HEK293 (cell line): Measurements from ENCODE around the gene WDR3.

ENCODE experiments used
- CTCF ChIA-PET: fragments of 350-600 bp; formaldehyde crosslinking; extraction: SDS; loops from one replicate; lab custom pipeline; 2021; ENCODE audit warnings: antibody characterized with exemption; lab: Yijun Ruan, JAX
- POLR2A ChIA-PET: fragments of 300-600 bp; formaldehyde crosslinking; extraction: SDS; loops from one replicate; lab custom pipeline; 2020; ENCODE audit warnings: antibody characterized with exemption, inconsistent platforms; lab: Yijun Ruan, JAX
- H3K27ac ChIP-seq: fragments of 200-500 bp; sonication (Bioruptor generic); 2 replicates; pipeline ENCODE4 v1.5.1; 2014; ENCODE audit warnings: low read depth, low read length, control low read depth, inconsistent platforms; ENCODE audit errors: extremely low read depth
- H3K36me3 ChIP-seq, 2 experiments: fragments of 200-500 bp in 1 of 2; sonication (Bioruptor generic) in 1 of 2; 1 replicate in 1 of 2; 2 replicates in 1 of 2; pipeline ENCODE4 v1.5.1; 2014 to 2017; ENCODE audit warnings: inconsistent platforms in 2 of 2, low read length in 2 of 2; ENCODE audit not compliant: control insufficient read depth in 2 of 2, insufficient read depth in 1 of 2
- H3K4me1 ChIP-seq: fragments of 200-500 bp; sonication (Bioruptor generic); 2 replicates; pipeline ENCODE4 v1.5.1; 2014; ENCODE audit warnings: mild to moderate bottlenecking, low read length, inconsistent platforms; ENCODE audit not compliant: control insufficient read depth, insufficient read depth
- H3K4me3 ChIP-seq: 2 replicates; pipeline ENCODE4 v1.5.1; 2011; ENCODE audit warnings: low read depth, mild to moderate bottlenecking, control low read depth, low read length, moderate library complexity
- H3K9me3 ChIP-seq: fragments of 200-500 bp; sonication (Bioruptor generic); 2 replicates; pipeline ENCODE4 v1.5.1; 2014; ENCODE audit warnings: low read depth, low read length, inconsistent platforms; ENCODE audit not compliant: control insufficient read depth, insufficient read depth
- HOXD13 ChIP-seq: sonication (generic); formaldehyde crosslinking; IDR thresholded peaks from 2 replicates; pipeline ENCODE4 v1.8.0; 2022; ENCODE audit warnings: missing genetic modification reagents, borderline replicate concordance
- KLF7 ChIP-seq: fragments of 450-650 bp; formaldehyde crosslinking; IDR thresholded peaks from 2 replicates; pipeline ENCODE4 v1.5.1; 2016; ENCODE audit warnings: missing biosample characterization, missing genetic modification characterization, borderline replicate concordance
- SCRT1 ChIP-seq: fragments of 450-650 bp; formaldehyde crosslinking; IDR thresholded peaks from 2 replicates; pipeline ENCODE4 v1.5.1; 2016; ENCODE audit warnings: missing biosample characterization, missing genetic modification characterization, borderline replicate concordance
- ZFHX2 ChIP-seq: fragments of 450-650 bp; formaldehyde crosslinking; conservative IDR thresholded peaks from 2 replicates; pipeline ENCODE4 v1.5.1; 2016; ENCODE audit warnings: missing biosample characterization, missing genetic modification characterization
- ZNF114 ChIP-seq: fragments of 450-650 bp; formaldehyde crosslinking; IDR thresholded peaks from 2 replicates; pipeline ENCODE4 v1.5.0; 2017; ENCODE audit warnings: missing biosample characterization, missing genetic modification characterization
- ZNF157 ChIP-seq: fragments of 450-650 bp; formaldehyde crosslinking; IDR thresholded peaks from 2 replicates; pipeline ENCODE4 v1.5.1; 2016; ENCODE audit warnings: missing biosample characterization, missing genetic modification characterization
- ZNF211 ChIP-seq: fragments of 450-650 bp; formaldehyde crosslinking; IDR thresholded peaks from 2 replicates; pipeline ENCODE4 v1.5.1; 2016; ENCODE audit warnings: low read depth, missing biosample characterization, missing genetic modification characterization
- ZNF311 ChIP-seq: fragments of 450-650 bp; formaldehyde crosslinking; IDR thresholded peaks from 2 replicates; pipeline ENCODE4 v1.5.1; 2017; ENCODE audit warnings: missing biosample characterization, missing genetic modification characterization, borderline replicate concordance
- ZNF423 ChIP-seq: fragments of 450-650 bp; formaldehyde crosslinking; IDR thresholded peaks from 2 replicates; pipeline ENCODE4 v1.5.1; 2016; ENCODE audit warnings: missing biosample characterization, missing genetic modification characterization
- ZNF433 ChIP-seq: fragments of 450-650 bp; formaldehyde crosslinking; IDR thresholded peaks from 2 replicates; pipeline ENCODE4 v1.5.1; 2016; ENCODE audit warnings: missing biosample characterization, missing genetic modification characterization, low read depth
- ZNF561 ChIP-seq: fragments of 450-650 bp; IDR thresholded peaks from 2 replicates; pipeline ENCODE4 v1.5.1; 2018; ENCODE audit warnings: missing biosample characterization, missing genetic modification characterization, borderline replicate concordance
- ZNF624 ChIP-seq: fragments of 450-650 bp; formaldehyde crosslinking; IDR thresholded peaks from 2 replicates; pipeline ENCODE4 v1.5.1; 2017; ENCODE audit warnings: missing biosample characterization, missing genetic modification characterization
- ZNF768 ChIP-seq: fragments of 450-650 bp; formaldehyde crosslinking; IDR thresholded peaks from 2 replicates; pipeline ENCODE4 v1.5.1; 2018; ENCODE audit warnings: missing biosample characterization, mild to moderate bottlenecking, missing genetic modification characterization
- TF ChIP-seq, protein P1 (sequence below): IDR thresholded peaks from 2 replicates; pipeline ENCODE4 v1.6.1; 2011; ENCODE audit warnings: mild to moderate bottlenecking, low read depth, low read length, borderline replicate concordance
- TF ChIP-seq, protein P2 (sequence below): fragments of 450-650 bp; formaldehyde crosslinking; IDR thresholded peaks from 2 replicates; pipeline ENCODE4 v1.5.1; 2016; ENCODE audit warnings: missing biosample characterization, missing genetic modification characterization, low read depth
- TF ChIP-seq, protein P3 (sequence below): fragments of 450-650 bp; formaldehyde crosslinking; conservative IDR thresholded peaks from 2 replicates; pipeline ENCODE4 v1.5.1; 2016; ENCODE audit warnings: low read depth, missing biosample characterization, missing genetic modification characterization
- TF ChIP-seq, protein P4 (sequence below): fragments of 450-650 bp; formaldehyde crosslinking; IDR thresholded peaks from 2 replicates; pipeline ENCODE4 v1.5.1; 2017; ENCODE audit warnings: missing biosample characterization, missing genetic modification characterization

WDR3 gene

DNA sequence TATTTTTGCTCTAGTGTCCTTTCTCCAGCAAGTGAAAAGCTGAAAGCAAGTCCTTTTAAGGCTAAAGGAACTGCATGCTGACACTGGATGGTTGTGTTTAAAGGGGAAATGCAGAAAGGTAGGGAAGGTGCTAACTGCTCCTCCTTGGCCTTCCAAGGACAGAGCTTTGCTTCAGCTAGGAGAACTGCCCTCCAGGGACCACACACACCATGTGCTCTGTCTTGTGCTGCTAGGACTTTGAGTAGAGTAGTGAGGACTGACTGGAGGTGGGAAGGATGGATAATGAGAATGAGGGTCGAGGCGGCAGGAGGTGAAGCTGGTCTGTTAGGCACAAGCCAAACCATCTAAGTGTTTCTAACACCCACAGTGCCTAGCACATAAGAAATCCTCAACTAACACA lies 77.9 kb downstream of the WDR3 start:
- TF ChIP-seq ZNF311 (tag by site-specific recombination) (no peak), ZFHX2 (tag by site-specific recombination) (no peak), ZNF768 (no peak), HOXD13 (CRISPR knock-in tag) (no peak), ZNF211 (tag by site-specific recombination) (no peak), SCRT1 (tag by site-specific recombination) (no peak), ZNF157 (tag by site-specific recombination) (no peak), ZNF624 (no peak)
- TF ChIP-seq, protein P1, sequence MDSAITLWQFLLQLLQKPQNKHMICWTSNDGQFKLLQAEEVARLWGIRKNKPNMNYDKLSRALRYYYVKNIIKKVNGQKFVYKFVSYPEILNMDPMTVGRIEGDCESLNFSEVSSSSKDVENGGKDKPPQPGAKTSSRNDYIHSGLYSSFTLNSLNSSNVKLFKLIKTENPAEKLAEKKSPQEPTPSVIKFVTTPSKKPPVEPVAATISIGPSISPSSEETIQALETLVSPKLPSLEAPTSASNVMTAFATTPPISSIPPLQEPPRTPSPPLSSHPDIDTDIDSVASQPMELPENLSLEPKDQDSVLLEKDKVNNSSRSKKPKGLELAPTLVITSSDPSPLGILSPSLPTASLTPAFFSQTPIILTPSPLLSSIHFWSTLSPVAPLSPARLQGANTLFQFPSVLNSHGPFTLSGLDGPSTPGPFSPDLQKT, result no peak
- TF ChIP-seq, protein P2, sequence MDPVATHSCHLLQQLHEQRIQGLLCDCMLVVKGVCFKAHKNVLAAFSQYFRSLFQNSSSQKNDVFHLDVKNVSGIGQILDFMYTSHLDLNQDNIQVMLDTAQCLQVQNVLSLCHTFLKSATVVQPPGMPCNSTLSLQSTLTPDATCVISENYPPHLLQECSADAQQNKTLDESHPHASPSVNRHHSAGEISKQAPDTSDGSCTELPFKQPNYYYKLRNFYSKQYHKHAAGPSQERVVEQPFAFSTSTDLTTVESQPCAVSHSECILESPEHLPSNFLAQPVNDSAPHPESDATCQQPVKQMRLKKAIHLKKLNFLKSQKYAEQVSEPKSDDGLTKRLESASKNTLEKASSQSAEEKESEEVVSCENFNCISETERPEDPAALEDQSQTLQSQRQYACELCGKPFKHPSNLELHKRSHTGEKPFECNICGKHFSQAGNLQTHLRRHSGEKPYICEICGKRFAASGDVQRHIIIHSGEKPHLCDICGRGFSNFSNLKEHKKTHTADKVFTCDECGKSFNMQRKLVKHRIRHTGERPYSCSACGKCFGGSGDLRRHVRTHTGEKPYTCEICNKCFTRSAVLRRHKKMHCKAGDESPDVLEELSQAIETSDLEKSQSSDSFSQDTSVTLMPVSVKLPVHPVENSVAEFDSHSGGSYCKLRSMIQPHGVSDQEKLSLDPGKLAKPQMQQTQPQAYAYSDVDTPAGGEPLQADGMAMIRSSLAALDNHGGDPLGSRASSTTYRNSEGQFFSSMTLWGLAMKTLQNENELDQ, result no peak
- Histone ChIP-seq H3K36me3 (no peaks in the 10 kb centered on the region), H3K4me3 (no peak overlapping the region), H3K9me3 (no peaks in the 10 kb centered on the region), H3K4me1 (no peaks in the 10 kb centered on the region), H3K27ac (no peak overlapping the region)
- CTCF ChIA-PET, result no interaction called here
- POLR2A ChIA-PET, result no interaction called here

DNA sequence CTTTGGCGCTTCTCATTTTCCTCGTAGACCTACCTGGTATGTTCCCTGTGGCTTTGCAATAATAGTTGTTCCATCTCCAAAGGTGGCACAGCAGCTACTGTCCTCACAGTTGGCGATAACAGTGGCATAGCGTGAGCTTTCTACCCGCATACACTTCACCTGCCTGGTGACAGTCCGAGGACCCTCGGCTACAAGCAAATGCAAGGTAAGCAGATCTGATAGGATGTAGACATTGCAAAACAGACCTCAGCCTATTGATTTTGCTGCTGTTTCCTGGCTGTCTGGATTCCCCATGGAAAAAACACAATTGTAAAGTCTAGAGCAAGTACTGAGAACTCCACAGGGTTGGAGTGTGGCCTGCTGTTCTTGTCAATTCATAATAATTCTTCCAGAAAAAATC lies 78.5 kb downstream of the WDR3 start:
- no peaks in the 10 kb centered on the region for H3K9me3 ChIP-seq
- H3K27ac ChIP-seq, result no peak overlapping the region
- ChIA-PET CTCF (no interaction called here), POLR2A (no interaction called here)
- no peaks in the 10 kb centered on the region for H3K4me1 ChIP-seq
- no peak for TF ChIP-seq ZNF423 (tag by site-specific recombination)
- TF ChIP-seq, protein P3, sequence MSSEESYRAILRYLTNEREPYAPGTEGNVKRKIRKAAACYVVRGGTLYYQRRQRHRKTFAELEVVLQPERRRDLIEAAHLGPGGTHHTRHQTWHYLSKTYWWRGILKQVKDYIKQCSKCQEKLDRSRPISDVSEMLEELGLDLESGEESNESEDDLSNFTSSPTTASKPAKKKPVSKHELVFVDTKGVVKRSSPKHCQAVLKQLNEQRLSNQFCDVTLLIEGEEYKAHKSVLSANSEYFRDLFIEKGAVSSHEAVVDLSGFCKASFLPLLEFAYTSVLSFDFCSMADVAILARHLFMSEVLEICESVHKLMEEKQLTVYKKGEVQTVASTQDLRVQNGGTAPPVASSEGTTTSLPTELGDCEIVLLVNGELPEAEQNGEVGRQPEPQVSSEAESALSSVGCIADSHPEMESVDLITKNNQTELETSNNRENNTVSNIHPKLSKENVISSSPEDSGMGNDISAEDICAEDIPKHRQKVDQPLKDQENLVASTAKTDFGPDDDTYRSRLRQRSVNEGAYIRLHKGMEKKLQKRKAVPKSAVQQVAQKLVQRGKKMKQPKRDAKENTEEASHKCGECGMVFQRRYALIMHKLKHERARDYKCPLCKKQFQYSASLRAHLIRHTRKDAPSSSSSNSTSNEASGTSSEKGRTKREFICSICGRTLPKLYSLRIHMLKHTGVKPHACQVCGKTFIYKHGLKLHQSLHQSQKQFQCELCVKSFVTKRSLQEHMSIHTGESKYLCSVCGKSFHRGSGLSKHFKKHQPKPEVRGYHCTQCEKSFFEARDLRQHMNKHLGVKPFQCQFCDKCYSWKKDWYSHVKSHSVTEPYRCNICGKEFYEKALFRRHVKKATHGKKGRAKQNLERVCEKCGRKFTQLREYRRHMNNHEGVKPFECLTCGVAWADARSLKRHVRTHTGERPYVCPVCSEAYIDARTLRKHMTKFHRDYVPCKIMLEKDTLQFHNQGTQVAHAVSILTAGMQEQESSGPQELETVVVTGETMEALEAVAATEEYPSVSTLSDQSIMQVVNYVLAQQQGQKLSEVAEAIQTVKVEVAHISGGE (tag by site-specific recombination), result no peak
- no peak for TF ChIP-seq ZNF433 (tag by site-specific recombination)
- TF ChIP-seq KLF7 (tag by site-specific recombination), result no peak
- TF ChIP-seq ZNF561 (tag by site-specific recombination), result no peak
- TF ChIP-seq, protein P4, sequence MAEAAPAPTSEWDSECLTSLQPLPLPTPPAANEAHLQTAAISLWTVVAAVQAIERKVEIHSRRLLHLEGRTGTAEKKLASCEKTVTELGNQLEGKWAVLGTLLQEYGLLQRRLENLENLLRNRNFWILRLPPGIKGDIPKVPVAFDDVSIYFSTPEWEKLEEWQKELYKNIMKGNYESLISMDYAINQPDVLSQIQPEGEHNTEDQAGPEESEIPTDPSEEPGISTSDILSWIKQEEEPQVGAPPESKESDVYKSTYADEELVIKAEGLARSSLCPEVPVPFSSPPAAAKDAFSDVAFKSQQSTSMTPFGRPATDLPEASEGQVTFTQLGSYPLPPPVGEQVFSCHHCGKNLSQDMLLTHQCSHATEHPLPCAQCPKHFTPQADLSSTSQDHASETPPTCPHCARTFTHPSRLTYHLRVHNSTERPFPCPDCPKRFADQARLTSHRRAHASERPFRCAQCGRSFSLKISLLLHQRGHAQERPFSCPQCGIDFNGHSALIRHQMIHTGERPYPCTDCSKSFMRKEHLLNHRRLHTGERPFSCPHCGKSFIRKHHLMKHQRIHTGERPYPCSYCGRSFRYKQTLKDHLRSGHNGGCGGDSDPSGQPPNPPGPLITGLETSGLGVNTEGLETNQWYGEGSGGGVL (tag by site-specific recombination), result no peak
- TF ChIP-seq ZNF114 (tag by site-specific recombination), result no peak
- no peaks in the 10 kb centered on the region for H3K36me3 ChIP-seq
- no peak overlapping the region for H3K4me3 ChIP-seq
